ENCODE results near the gene CIAPIN1.

CIAPIN1 gene

GRCh38 chr16:57427307-57427706 lies 19.9 kb downstream of the CIAPIN1 start:
- no peaks in the 10 kb centered on the region for H3K27me3 Mint-ChIP-seq (ENCODE audit: low read depth)
- TF ChIP-seq, protein P1, sequence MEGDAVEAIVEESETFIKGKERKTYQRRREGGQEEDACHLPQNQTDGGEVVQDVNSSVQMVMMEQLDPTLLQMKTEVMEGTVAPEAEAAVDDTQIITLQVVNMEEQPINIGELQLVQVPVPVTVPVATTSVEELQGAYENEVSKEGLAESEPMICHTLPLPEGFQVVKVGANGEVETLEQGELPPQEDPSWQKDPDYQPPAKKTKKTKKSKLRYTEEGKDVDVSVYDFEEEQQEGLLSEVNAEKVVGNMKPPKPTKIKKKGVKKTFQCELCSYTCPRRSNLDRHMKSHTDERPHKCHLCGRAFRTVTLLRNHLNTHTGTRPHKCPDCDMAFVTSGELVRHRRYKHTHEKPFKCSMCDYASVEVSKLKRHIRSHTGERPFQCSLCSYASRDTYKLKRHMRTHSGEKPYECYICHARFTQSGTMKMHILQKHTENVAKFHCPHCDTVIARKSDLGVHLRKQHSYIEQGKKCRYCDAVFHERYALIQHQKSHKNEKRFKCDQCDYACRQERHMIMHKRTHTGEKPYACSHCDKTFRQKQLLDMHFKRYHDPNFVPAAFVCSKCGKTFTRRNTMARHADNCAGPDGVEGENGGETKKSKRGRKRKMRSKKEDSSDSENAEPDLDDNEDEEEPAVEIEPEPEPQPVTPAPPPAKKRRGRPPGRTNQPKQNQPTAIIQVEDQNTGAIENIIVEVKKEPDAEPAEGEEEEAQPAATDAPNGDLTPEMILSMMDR (IDR thresholded peaks at IDR 0.05; ENCODE audit: unreplicated experiment in 3 of 3), result no peak
- H3K4me3 Mint-ChIP-seq, result no peak overlapping the region
- H3K27ac Mint-ChIP-seq, result peak overlapping the region in 1 of 3 experiments; percentile 11
- peaks cover 48% of the 10 kb centered on the region for H3K36me3 Mint-ChIP-seq (ENCODE audit: low read depth)
- H3K4me1 Mint-ChIP-seq, result peaks cover 18% of the 10 kb centered on the region
- no peaks in the 10 kb centered on the region for H3K9me3 Mint-ChIP-seq

DNA sequence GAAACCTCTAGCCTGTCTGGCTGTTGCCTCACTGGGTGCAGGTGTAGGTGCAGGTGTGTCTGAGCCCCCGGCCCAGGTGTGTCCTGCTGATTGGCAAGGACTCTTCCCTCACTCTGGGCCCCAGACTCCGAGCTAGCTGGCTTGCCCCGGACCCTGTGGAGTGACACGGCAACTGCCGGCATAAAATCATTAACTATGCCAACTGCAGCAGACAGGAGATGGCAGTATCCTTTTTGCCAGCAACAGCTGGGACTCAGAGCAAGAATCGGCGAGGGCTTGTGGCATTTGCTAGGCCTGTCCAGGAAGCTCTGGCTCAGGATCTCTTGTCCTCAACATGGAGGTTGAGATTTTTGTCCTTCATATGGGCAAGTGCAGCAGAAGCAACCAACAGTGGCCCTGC lies 20.8 kb downstream of the CIAPIN1 start:
- H3K4me1 Mint-ChIP-seq, result peaks cover 23% of the 10 kb centered on the region
- TF ChIP-seq, protein P1 (IDR thresholded peaks at IDR 0.05; ENCODE audit: unreplicated experiment in 3 of 3), result no peak
- H3K9me3 Mint-ChIP-seq, result no peaks in the 10 kb centered on the region
- H3K36me3 Mint-ChIP-seq (ENCODE audit: low read depth), result peaks cover 42% of the 10 kb centered on the region
- no peak overlapping the region for H3K4me3 Mint-ChIP-seq
- H3K27ac Mint-ChIP-seq, result no peak overlapping the region
- no peaks in the 10 kb centered on the region for H3K27me3 Mint-ChIP-seq (ENCODE audit: low read depth)

DNA sequence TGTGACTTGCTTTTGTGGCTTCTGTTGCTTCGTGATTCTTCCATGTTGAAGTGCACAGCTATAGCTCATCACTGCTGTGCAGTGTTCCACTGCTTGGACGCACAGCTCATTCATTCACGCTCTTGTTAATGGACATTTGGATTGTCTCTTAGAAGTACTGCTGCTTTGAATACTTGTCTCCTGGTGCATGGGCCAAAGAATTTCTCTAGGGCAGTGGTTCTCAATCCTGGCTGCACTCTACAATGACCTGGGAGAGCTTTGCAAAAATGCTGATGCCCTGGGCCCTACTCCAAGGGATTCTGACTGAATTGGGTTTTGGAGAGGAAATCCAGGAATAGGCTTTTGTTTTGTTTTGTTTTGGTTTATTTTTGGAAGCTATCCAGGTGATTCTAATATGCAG lies 22.6 kb downstream of the CIAPIN1 start:
- Mint-ChIP-seq H3K27ac (peak overlapping the region in 2 of 3 experiments; percentile 32 to 63), H3K36me3 (ENCODE audit: low read depth) (peaks cover 24% of the 10 kb centered on the region), H3K4me1 (peaks cover 26% of the 10 kb centered on the region), H3K27me3 (ENCODE audit: low read depth) (no peaks in the 10 kb centered on the region), H3K4me3 (no peak overlapping the region), H3K9me3 (no peaks in the 10 kb centered on the region)
- TF ChIP-seq, protein P1 (IDR thresholded peaks at IDR 0.05; ENCODE audit: unreplicated experiment in 3 of 3), result no peak

DNA sequence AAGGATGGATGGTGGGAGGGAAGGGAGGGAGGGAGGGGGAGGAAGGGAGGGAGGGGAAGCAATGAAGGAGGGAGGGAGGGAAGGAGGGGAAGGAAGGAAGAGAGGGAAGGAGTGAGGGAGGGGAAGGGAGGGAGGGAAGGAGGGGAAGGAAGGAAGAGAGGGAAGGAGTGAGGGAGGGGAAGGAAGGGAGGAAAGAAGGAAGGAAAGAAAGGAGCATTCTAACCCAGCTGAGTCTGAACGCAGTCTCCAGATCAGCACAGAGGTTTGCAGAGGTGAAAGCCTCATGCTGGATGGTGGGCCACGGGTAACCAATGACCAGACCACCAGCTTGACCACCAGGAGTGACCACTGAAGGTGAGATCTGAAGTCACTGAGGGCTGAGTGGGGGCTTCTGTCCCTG lies 24.0 kb downstream of the CIAPIN1 start:
- H3K27ac Mint-ChIP-seq, result no peak overlapping the region
- H3K9me3 Mint-ChIP-seq, result no peaks in the 10 kb centered on the region
- H3K36me3 Mint-ChIP-seq (ENCODE audit: low read depth), result peaks cover 12% of the 10 kb centered on the region
- H3K27me3 Mint-ChIP-seq (ENCODE audit: low read depth), result no peaks in the 10 kb centered on the region
- TF ChIP-seq, protein P1 (IDR thresholded peaks at IDR 0.05; ENCODE audit: unreplicated experiment in 3 of 3), result no peak
- peaks cover 38% of the 10 kb centered on the region for H3K4me1 Mint-ChIP-seq
- H3K4me3 Mint-ChIP-seq, result no peak overlapping the region

DNA sequence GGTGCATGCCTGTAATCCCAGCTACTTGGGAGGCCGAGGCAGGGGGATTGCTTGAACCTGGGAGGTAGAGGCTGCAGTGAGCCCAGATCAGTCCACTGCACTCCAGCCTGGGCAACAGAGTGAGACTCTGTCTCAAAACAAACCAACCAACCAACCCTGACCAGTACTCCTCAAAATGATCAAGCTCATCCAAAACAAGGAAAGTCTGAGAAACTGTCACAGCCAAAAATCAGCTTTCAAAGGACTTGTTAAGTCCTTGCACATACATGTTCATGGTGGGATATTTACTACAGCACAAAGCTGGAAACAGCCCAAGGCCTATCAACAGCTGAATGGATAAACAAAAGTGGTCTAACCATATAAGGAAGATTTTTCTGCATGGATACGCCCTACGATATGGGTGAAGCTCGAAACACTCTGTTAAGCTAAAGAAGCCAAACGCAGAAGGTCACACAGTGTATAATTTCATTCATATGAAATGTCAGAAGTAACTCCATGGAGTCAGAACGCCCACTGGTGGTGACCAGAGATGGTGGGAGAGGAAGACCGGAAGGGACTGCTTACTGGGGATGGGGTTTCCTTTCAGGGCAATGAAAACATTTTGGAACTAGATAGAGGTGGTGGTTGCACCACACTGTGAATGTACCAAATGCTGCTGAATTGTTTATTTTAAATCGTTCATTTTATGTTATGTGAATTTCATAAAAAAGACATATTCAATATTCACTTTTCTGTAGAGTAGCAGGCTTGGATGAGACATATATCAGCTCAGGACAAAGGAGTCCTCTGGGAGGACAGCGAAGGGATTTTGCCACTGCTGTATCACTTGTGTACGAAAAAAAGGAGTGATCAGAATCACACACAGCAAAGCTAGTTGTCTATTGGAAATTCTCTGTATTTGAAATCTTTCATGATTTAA lies 24.9 kb downstream of the CIAPIN1 start:
- Mint-ChIP-seq H3K4me3 (peak overlapping the region in 1 of 3 experiments; percentile 2), H3K9me3 (no peaks in the 10 kb centered on the region), H3K36me3 (ENCODE audit: low read depth) (peaks cover 4% of the 10 kb centered on the region), H3K27me3 (ENCODE audit: low read depth) (no peaks in the 10 kb centered on the region), H3K27ac (peak overlapping the region; percentile 87 to 95 (median 91)), H3K4me1 (peaks cover 38% of the 10 kb centered on the region)
- TF ChIP-seq, protein P1 (IDR thresholded peaks at IDR 0.05; ENCODE audit: unreplicated experiment in 3 of 3), result peak; percentile 69 to 77 (median 69)

Data from nephron (organoid).